Effector memory CD8-positive, alpha-beta T cell (primary cell): ENCODE results near the gene FAM114A1.
A peak's percentile ranks its signal among the peaks of the same experiment; 100 is the strongest.

Experiments used
- ATAC-seq: fragments of 150-1000 bp; cut with Tn5 transposase; replicated peaks from 2 replicates; pipeline ENCODE4 v1.10.0; 2021; ENCODE audit warnings: mild to moderate bottlenecking, moderate library complexity
- DNase-seq, 3 experiments: peaks; one replicate each; pipeline ENCODE4 v3.0.0; 2021
- H3K27ac Mint-ChIP-seq, 2 donors: one replicate each; pipeline ENCODE4 v1.8.0; 2022; ENCODE audit warnings: mild to moderate bottlenecking in 2 of 2, mixed read lengths in 2 of 2, moderate library complexity in 2 of 2
- H3K27me3 Mint-ChIP-seq, 2 donors: one replicate each; pipeline ENCODE4 v1.8.0; 2022; ENCODE audit warnings: mixed read lengths in 2 of 2
- H3K36me3 Mint-ChIP-seq: one replicate; pipeline ENCODE4 v1.8.0; 2022; ENCODE audit warnings: mild to moderate bottlenecking, moderate library complexity, mixed read lengths; ENCODE audit not compliant: insufficient read depth
- H3K4me1 Mint-ChIP-seq, 2 donors: one replicate each; pipeline ENCODE4 v1.8.0; 2022; ENCODE audit warnings: low read depth in 2 of 2, mixed read lengths in 2 of 2
- H3K4me3 Mint-ChIP-seq, 2 donors: one replicate each; pipeline ENCODE4 v1.8.0; 2022; ENCODE audit warnings: mild to moderate bottlenecking in 2 of 2, mixed read lengths in 2 of 2, moderate library complexity in 2 of 2
- H3K9me3 Mint-ChIP-seq, 2 donors: one replicate each; pipeline ENCODE4 v1.8.0; 2022; ENCODE audit warnings: mixed read lengths in 2 of 2

FAM114A1 gene

DNA sequence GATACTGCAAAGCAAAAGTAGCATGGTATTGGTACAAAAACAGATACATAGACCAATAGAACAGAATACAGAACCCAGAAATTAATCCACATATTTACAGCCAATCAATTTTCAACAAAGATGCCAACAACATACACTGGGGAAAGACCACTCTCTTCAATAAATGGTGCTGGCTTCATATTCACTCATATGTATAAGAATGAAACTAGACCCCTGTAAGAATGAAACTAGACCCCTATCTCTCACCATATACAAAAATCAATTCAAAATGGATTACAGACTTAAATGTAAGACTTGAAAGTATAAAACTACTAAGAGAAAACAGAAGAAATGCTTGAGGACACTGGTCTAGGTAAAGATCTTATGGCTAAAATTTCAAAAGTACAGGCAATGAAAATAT is 30.3 kb upstream of the FAM114A1 start:
- H3K4me3 Mint-ChIP-seq, result peak overlapping the region; percentile 2 to 30
- peaks cover 14% of the 10 kb centered on the region in 2 donors for H3K4me1 Mint-ChIP-seq

DNA sequence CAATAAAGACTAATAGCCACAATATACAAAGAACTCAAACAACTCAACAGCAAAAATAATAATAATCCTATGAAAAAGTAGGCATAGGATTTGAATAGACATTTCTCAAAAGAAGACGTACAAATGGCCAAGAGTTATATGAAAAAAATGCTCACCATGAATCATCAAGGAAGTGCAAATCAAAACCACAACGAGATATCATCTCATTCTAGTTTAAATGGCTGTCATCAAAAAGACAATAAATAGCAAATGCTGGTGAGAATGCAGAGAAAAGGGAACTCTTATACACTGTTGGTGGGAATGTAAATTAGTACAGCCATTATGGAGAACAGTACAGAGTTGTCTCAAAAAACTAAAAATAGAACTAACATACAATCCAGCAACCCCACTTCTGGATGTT is 29.8 kb upstream of the FAM114A1 start:
- H3K4me1 Mint-ChIP-seq, result peaks cover 14% of the 10 kb centered on the region in 2 donors
- peak overlapping the region; percentile 1 to 33 for H3K27ac Mint-ChIP-seq
- peaks cover 0 to 7% of the 10 kb centered on the region in 2 donors for H3K9me3 Mint-ChIP-seq
- no peaks in the 10 kb centered on the region for H3K36me3 Mint-ChIP-seq
- peaks cover 0 to 7% of the 10 kb centered on the region in 2 donors for H3K27me3 Mint-ChIP-seq
- H3K4me3 Mint-ChIP-seq, result peak overlapping the region; percentile 2 to 30
- peak; percentile 69 for ATAC-seq
- no peak for DNase-seq

More for the DNA sequence above, 30.3 kb upstream of the FAM114A1 start:
- H3K27me3 Mint-ChIP-seq, result peaks cover 0 to 7% of the 10 kb centered on the region in 2 donors
- H3K27ac Mint-ChIP-seq, result peak overlapping the region; percentile 1 to 33
- H3K36me3 Mint-ChIP-seq, result no peaks in the 10 kb centered on the region
- ATAC-seq (no peak), DNase-seq (no peak)
- H3K9me3 Mint-ChIP-seq, result peaks cover 0 to 7% of the 10 kb centered on the region in 2 donors

DNA sequence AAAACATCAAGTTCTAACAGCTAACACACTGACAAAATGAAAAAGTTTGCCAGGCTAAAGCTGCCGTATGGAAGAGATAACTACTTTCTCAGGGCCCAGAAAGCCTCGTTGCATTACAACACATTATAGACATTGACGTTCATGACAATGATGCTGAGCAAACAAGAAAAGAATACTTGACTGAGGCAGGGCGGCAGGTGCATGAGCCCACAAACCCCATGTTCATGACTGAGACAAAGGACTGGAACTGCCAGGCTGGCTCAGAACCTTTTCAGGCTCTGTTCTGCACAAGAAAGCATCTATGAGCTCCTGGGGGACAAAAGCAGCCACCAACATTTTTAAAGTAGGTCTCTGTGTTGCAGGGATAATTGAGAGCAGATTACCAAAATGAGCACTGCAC is 24.6 kb upstream of the FAM114A1 start:
- Mint-ChIP-seq H3K27me3 (peaks cover 0 to 7% of the 10 kb centered on the region in 2 donors), H3K36me3 (peaks cover 6% of the 10 kb centered on the region), H3K4me3 (no peak overlapping the region), H3K9me3 (no peaks in the 10 kb centered on the region), H3K4me1 (peaks cover 4 to 8% of the 10 kb centered on the region in 2 donors), H3K27ac (no peak overlapping the region)
- DNase-seq, result no peak
- ATAC-seq, result no peak

DNA sequence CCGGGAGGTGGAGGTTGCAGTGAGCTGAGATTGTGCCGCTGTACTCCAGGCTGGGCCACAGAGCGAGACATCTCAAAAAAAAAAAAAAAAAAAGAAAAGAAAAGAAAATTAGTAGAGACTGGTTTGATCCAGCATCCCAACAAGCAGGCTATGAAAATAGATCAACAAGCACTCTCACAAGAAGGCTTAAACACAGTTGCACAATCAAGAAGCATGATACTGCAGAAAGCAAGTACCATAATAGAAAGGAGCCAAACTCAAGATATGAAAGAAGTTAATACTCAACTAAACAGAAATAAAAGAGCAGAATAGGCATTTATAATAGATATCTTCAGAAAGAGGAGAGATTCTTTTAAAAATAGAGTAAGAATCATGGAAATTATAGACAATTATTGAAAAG is 21.6 kb upstream of the FAM114A1 start:
- Mint-ChIP-seq H3K27ac (no peak overlapping the region), H3K4me1 (no peaks in the 10 kb centered on the region), H3K4me3 (no peak overlapping the region), H3K9me3 (no peaks in the 10 kb centered on the region), H3K27me3 (peaks cover 0 to 14% of the 10 kb centered on the region in 2 donors), H3K36me3 (peaks cover 6% of the 10 kb centered on the region)
- DNase-seq (no peak), ATAC-seq (no peak)

DNA sequence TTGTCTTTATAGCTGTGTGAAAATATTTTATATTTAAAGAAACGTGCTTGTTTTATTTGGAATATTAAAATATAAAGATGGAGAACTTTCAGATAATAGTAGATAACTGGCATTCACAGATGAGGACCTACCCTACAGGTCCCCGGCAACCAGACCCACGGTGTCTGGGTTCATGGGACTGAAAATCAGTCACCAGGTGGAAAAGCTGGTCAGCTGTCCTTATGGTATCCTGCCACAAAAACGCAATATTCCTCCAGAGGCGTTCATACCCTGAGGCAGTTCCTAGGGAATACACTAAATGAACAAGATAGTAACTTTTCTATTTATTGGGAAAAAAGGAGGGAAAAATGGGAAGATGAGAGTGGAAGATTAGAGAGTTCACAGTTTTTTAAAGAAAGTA is 12.1 kb upstream of the FAM114A1 start:
- H3K27ac Mint-ChIP-seq, result no peak overlapping the region
- H3K9me3 Mint-ChIP-seq, result no peaks in the 10 kb centered on the region
- DNase-seq (no peak), ATAC-seq (no peak)
- peaks cover 0 to under 1% of the 10 kb centered on the region in 2 donors for H3K27me3 Mint-ChIP-seq
- H3K36me3 Mint-ChIP-seq, result no peaks in the 10 kb centered on the region
- H3K4me1 Mint-ChIP-seq, result peaks cover 0 to 8% of the 10 kb centered on the region in 2 donors
- H3K4me3 Mint-ChIP-seq, result peak overlapping the region; percentile 51 to 70

DNA sequence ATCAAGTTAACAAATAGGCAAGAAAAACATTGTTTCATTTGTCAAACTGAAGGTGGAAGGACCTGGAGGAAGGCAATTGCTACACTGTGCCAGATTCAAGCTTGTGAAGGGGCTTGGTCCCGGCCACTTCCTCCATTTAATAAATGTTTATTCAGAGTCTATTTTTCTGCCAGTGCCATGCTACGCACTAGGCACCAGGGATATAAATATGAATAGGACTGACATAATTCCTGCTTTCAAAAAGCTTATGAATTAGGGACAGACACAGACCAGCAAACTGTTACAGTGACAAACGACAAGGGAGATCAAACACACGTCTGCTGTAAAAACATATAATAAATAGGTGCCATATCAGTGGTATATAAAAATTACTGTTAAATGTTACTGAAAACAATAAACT is 11.6 kb upstream of the FAM114A1 start:
- Mint-ChIP-seq H3K4me1 (peaks cover 2 to 8% of the 10 kb centered on the region in 2 donors), H3K4me3 (peak overlapping the region; percentile 51 to 70), H3K9me3 (no peaks in the 10 kb centered on the region), H3K36me3 (no peaks in the 10 kb centered on the region), H3K27ac (peak overlapping the region in 1 of 2 donors; percentile 64), H3K27me3 (peaks cover 3 to 6% of the 10 kb centered on the region in 2 donors)
- DNase-seq (no peak), ATAC-seq (peak; percentile 35)

DNA sequence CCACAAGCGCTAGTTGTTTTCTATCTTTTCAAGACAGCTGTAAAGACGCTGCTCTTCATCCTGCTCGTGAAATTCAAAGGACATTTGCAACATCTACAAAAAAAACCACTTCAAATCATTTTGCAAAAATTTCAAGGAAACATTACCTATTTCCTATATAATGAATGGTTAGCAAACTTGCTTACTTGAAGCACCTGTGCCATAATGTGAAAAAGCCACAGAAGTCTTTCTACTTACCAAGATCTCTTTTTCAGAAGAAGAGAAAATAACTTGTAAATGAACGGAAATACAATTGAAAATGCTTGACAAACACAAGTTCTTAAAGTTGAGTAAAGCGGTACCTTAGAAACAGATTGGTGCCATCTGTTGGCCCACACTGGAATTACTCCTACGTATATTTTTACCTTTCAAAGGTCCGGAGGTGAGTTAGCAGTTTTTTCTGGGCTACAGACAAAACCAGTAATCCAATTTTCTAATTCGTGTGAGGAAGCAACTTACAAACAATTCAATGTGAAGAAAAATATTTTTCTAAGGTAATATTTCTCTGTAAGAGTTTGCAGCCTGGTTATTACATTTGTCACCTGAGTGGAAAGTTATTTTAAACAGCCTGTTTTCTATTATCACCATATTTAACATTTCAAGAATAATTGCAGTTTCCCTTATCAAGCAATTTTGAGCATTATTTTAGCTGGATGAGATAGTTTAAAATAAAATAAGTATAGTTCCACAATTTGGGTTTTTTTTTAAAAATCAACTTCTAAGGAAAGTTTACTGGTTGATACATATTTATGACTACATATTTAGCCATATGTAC is 10.9 kb upstream of the FAM114A1 start, which contains the start of gene TLR6:
Gene TLR6 (minus strand): TSS at position 294 of the 814 bp plus-strand sequence. CDS start 27,344 bp downstream, outside the sequence.
- DNase-seq, result peak; percentile 53 to 66 (median 58)
- H3K9me3 Mint-ChIP-seq, result no peaks in the 10 kb centered on the region
- H3K4me3 Mint-ChIP-seq, result peak within 1 kb of the TSS; percentile 51 to 70
- peaks cover 10 to 13% of the 10 kb centered on the region in 2 donors for H3K27me3 Mint-ChIP-seq
- peaks cover 2 to 8% of the 10 kb centered on the region in 2 donors for H3K4me1 Mint-ChIP-seq
- H3K36me3 Mint-ChIP-seq, result no peaks in the 10 kb centered on the region
- ATAC-seq, result peak; percentile 78
- peak within 1 kb of the TSS in 1 of 2 donors; percentile 64 for H3K27ac Mint-ChIP-seq

DNA sequence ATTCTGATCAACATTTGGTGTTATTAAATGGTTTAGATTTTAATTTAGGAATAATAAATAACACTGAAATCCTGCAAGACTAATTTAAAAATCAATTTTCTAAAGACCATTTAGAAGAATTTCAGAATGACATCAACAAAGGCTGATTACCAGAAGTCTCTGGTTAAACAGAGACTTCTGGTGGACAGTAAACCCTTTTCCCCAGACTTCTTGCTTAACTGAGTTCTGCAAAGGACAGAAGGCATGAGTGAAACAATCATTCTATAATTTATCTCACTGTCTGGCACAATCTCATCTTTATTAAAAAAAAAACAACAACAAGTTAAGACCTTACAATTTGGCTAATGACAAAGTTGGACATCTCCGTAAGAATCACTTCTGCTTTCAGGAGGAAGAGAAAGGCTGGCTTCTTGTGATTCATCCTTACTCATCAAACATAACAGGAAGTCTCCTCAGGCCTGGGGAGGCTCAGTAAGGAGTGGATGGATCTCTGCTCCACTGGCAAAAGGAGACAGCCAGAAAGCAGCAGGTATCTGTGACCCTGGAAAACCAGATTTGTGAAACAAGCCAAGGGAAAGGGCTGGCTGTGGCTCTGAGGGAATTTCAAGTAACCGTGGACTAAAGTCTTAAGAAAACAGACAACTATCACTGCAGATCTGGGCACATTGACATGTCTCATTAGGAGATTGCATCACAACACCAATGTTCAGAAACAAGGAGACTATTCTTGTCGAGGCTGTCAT is 10.1 kb upstream of the FAM114A1 start:
- H3K4me1 Mint-ChIP-seq, result peaks cover 2 to 8% of the 10 kb centered on the region in 2 donors
- H3K27ac Mint-ChIP-seq, result no peak overlapping the region
- no peaks in the 10 kb centered on the region for H3K9me3 Mint-ChIP-seq
- H3K27me3 Mint-ChIP-seq, result peaks cover 18% of the 10 kb centered on the region in 2 donors
- no peaks in the 10 kb centered on the region for H3K36me3 Mint-ChIP-seq
- ATAC-seq (peak; percentile 34), DNase-seq (no peak)
- no peak overlapping the region for H3K4me3 Mint-ChIP-seq

DNA sequence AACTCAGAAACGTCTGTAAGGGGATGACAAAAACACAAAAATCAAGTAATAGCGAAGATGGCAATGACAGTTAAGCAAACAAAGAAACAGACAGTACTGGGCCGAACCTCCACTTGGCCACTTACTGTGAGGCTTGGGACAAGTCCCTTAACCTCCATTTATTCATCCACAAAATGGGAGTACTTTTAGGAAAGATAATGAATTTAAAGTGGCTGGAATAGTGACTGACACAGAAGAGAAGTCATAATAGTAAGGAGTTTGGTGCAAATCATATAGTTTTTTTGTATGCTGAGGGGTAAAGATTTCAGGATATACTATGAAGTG is 9.5 kb upstream of the FAM114A1 start:
- DNase-seq (no peak), ATAC-seq (no peak)
- Mint-ChIP-seq H3K4me3 (no peak overlapping the region), H3K27me3 (peaks cover 23 to 24% of the 10 kb centered on the region in 2 donors), H3K27ac (peak overlapping the region in 1 of 2 donors; percentile 21), H3K9me3 (no peaks in the 10 kb centered on the region), H3K36me3 (no peaks in the 10 kb centered on the region), H3K4me1 (peaks cover 2 to 8% of the 10 kb centered on the region in 2 donors)

DNA sequence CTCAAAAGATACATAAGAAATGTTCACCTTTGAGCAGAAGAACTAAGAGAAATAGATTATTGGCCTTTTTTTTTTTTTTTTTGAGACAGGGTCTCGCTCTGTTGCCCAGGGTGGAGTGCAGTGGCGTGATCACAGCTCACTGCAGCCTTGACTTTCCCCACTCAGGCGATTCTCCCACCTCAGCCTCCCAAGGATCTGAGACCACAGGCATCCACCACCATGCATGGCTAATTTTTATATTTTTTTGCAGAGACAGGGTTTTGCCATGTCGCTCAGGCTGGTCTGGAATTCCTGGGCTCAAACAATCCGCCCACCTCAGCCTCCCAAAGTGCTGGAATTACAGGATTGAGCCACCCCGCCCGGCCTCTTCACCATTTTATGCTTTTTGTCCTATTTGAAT is 8.1 kb upstream of the FAM114A1 start:
- Mint-ChIP-seq H3K4me3 (no peak overlapping the region), H3K27ac (no peak overlapping the region), H3K27me3 (peaks cover 38% of the 10 kb centered on the region in 2 donors), H3K36me3 (no peaks in the 10 kb centered on the region), H3K4me1 (peaks cover 2 to 8% of the 10 kb centered on the region in 2 donors), H3K9me3 (no peaks in the 10 kb centered on the region)
- DNase-seq (no peak), ATAC-seq (no peak)

DNA sequence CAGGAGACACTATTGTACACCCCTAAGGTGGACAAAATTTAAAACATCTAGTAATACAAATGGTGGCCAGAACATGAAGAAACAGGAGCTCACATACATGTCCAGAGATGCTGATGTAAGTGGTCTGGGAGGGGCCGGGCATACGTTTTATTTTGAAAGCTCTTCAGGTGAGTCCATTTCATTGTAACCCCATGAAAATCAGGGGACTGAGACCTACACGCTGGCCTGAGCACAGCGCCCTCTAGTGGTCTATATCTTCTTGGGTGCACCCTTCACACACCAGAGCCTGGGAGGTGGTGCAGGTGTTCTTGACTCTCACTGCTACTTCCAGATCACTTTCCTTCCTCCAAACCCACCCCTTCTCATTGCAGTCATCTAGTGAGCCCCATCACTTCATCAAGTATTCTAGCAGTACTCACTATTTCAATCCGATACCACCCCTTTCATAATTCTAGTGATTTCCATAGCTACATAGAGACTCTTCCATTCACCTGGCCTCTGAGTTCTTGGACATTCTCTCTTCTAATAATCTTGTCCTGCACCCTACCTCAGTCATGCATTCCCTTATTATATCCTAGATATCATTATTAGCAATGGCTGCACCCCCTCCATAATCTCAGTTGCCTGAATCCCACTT is 6.7 kb upstream of the FAM114A1 start:
- no peaks in the 10 kb centered on the region for H3K9me3 Mint-ChIP-seq
- peaks cover 39 to 46% of the 10 kb centered on the region in 2 donors for H3K27me3 Mint-ChIP-seq
- ATAC-seq (peak; percentile 69), DNase-seq (peak; percentile 50 to 51 (median 50))
- H3K4me3 Mint-ChIP-seq, result no peak overlapping the region
- no peak overlapping the region for H3K27ac Mint-ChIP-seq
- peaks cover 2 to 4% of the 10 kb centered on the region in 2 donors for H3K4me1 Mint-ChIP-seq
- H3K36me3 Mint-ChIP-seq, result no peaks in the 10 kb centered on the region

DNA sequence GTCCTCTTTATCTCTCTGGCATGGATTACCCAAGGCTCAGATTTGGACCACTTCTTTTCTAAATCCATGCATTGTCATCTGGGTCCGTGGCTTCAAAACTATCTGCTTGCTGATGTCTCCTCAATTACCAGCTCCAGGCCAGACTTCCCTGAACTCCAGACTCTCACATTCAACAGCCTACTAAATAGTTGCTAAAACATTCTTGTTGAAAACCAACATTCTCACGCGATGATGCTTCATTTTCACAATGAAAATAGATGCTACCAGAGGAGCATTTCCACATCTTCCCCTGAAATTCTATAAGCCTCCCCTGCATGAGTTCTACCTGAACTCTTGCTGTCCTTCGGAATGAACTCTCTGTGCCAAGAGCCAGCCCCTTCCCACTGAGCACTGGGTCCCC is 5.8 kb upstream of the FAM114A1 start:
- Mint-ChIP-seq H3K9me3 (no peaks in the 10 kb centered on the region), H3K27ac (no peak overlapping the region), H3K36me3 (no peaks in the 10 kb centered on the region), H3K27me3 (peaks cover 39 to 48% of the 10 kb centered on the region in 2 donors), H3K4me3 (no peak overlapping the region), H3K4me1 (peaks cover 0 to 2% of the 10 kb centered on the region in 2 donors)
- no peak for DNase-seq
- ATAC-seq, result no peak

DNA sequence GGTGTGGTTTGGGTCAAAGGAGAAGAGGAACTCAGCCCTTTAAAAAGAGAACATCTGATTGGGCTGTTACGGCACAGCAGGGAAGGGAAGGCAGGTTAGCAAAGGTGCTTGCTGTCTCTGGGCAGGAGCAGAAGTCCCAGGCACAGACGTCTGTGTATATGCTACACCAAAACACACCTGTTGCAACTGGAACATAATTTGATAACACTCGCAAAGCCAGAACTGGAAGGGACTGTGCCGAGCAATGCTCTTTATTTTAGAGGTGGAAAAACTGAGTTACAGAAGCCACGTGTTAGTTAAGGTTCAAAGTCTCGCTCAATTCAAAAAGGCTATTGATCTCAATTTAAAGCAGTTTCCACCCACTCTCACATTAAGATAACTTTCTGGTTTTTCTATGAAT is 2.2 kb upstream of the FAM114A1 start:
- ATAC-seq (no peak), DNase-seq (no peak)
- Mint-ChIP-seq H3K27ac (no peak overlapping the region), H3K36me3 (no peaks in the 10 kb centered on the region), H3K4me3 (no peak overlapping the region), H3K4me1 (peaks cover 0 to 4% of the 10 kb centered on the region in 2 donors), H3K27me3 (peaks cover 49 to 75% of the 10 kb centered on the region in 2 donors), H3K9me3 (no peaks in the 10 kb centered on the region)
